ENCODE results near the gene ZP1. TPM values are rescaled to one million over a fixed set of nuclear protein-coding genes. Genes with fewer than 3 reads are reported as not detected.
A peak's percentile ranks its signal among the peaks of the same experiment; 100 is the strongest.

The ZP1 gene
- total and polyA plus RNA-seq, 10 of the 15 experiments (the other 5 are each of a cell fraction or from before 2014, with no cell fraction given) = not detected

DNA sequence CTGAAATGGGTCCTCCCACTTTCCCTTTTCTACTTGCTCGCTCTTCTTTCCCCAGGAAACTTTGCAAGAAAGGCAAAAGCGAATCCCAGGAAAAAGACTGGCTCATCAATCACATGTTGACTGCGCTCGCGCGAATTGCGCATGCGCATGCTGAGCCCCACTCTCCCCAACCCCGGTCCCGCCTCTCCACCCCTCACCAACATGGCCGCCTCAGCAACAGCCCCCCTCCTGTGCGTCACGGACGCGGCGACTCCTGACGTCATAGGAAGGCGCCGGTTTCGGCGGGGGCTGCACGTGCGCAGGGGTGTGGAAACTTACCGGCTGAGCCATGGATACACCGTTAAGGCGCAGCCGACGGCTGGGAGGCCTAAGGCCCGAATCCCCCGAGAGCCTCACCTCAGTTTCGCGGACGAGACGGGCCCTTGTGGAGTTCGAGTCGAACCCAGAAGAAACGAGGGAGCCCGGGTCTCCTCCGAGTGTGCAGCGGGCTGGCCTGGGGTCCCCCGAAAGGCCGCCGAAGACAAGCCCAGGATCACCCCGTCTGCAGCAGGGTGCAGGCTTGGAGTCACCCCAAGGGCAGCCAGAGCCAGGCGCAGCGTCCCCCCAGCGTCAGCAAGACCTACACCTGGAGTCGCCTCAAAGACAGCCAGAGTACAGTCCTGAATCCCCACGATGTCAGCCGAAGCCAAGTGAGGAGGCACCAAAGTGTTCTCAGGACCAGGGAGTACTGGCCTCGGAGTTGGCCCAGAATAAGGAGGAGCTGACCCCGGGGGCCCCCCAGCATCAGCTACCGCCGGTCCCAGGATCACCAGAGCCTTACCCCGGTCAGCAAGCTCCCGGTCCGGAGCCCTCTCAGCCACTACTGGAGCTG lies 25.3 kb upstream of the ZP1 start, which contains the start of gene CCDC86:
Gene CCDC86 (plus strand): TSS at position 317 of the 871 bp plus-strand sequence. CDS start 12 bp downstream, at position 329.
- Histone ChIP-seq H3K9ac (ENCODE audit: control insufficient read depth, insufficient read depth, low read length) (peak within 1 kb of the TSS; percentile 86), H3K4me3 (peak within 1 kb of the TSS; percentile 92), H3K4me1 (ENCODE audit: control insufficient read depth, insufficient read depth, low read length) (peaks cover 4% of the 10 kb centered on the region), H3K36me3 (ENCODE audit: control insufficient read depth in 2 of 2, insufficient read depth in 2 of 2, low read length in 1 of 2) (no peaks in the 10 kb centered on the region; a peak in 2 of 4 replicates), H3K79me2 (ENCODE audit: control insufficient read depth, insufficient read depth, low read length) (peaks cover 48% of the 10 kb centered on the region), H3K27me3 (replicated peaks in 1 of 2; ENCODE audit: control insufficient read depth in 2 of 2, insufficient read depth in 2 of 2, low read length in 1 of 2) (no peaks in the 10 kb centered on the region), H4K20me1 (ENCODE audit: control insufficient read depth, insufficient read depth) (no peaks in the 10 kb centered on the region), H2AFZ (ENCODE audit: control insufficient read depth, low read depth, low read length) (peak within 1 kb of the TSS; percentile 99), H3K4me2 (ENCODE audit: control insufficient read depth, insufficient read depth) (peak within 1 kb of the TSS; percentile 92), H3K9me3 (replicated peaks; ENCODE audit: control insufficient read depth, insufficient read depth, low read length) (no peaks in the 10 kb centered on the region), H3K27ac (ENCODE audit: control insufficient read depth, insufficient read depth) (peak within 1 kb of the TSS; percentile 72)
- SMC1A ChIA-PET (ENCODE audit: uncharacterized antibody, unreplicated experiment) = interaction anchor here (1.1 to 2.0 kb wide), 2 partner anchors 12 to 53 kb away, joined by 3 to 6 read pairs; no protein-coding TSS in a partner anchor
- intact Hi-C loops (cut with micrococcal nuclease; ENCODE audit: unreplicated experiment) (loop anchor here (10.0 kb wide), 1 partner anchor 113 kb away; the partner anchor contains the start of gene SLC15A3), in situ Hi-C loops (cut with MboI) (no loop called here)
- 1% methylated on average over 54 of the region's 57 CpGs for WGBS (ENCODE audit: insufficient coverage, insufficient replicate concordance, low lambda C conversion rate, missing lambda C conversion rate)
- ATAC-seq (peak; percentile 87), FAIRE-seq (peak; percentile 80), DNase-seq (ENCODE audit: low read depth, low spot score) (peak; percentile 78)
- BruUV-seq (replicated peaks) = TSS peak; percentile 73
- RAD21 ChIA-PET (ENCODE audit: unreplicated experiment) = interaction anchor here (0.6 to 1.5 kb wide), 2 partner anchors 73 to 82 kb away, joined by 3 to 4 read pairs; no protein-coding TSS in a partner anchor
- CTCF ChIA-PET = interaction anchor here (0.6 to 2.5 kb wide), 8 partner anchors 11 to 494 kb away, joined by 3 to 18 read pairs (median 4); no protein-coding TSS in a partner anchor
- POLR2A ChIA-PET = interaction anchor here (0.5 to 1.1 kb wide), 2 partner anchors 63 to 405 kb away, joined by 4 read pairs; no protein-coding TSS in a partner anchor
- TF ChIP-seq, protein P1, sequence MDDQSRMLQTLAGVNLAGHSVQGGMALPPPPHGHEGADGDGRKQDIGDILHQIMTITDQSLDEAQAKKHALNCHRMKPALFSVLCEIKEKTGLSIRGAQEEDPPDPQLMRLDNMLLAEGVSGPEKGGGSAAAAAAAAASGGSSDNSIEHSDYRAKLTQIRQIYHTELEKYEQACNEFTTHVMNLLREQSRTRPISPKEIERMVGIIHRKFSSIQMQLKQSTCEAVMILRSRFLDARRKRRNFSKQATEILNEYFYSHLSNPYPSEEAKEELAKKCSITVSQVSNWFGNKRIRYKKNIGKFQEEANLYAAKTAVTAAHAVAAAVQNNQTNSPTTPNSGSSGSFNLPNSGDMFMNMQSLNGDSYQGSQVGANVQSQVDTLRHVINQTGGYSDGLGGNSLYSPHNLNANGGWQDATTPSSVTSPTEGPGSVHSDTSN (IDR thresholded peaks at IDR 0.05; ENCODE audit: insufficient replicate concordance, low read depth, low read length) = peak; percentile 80
- TF ChIP-seq, protein P2, sequence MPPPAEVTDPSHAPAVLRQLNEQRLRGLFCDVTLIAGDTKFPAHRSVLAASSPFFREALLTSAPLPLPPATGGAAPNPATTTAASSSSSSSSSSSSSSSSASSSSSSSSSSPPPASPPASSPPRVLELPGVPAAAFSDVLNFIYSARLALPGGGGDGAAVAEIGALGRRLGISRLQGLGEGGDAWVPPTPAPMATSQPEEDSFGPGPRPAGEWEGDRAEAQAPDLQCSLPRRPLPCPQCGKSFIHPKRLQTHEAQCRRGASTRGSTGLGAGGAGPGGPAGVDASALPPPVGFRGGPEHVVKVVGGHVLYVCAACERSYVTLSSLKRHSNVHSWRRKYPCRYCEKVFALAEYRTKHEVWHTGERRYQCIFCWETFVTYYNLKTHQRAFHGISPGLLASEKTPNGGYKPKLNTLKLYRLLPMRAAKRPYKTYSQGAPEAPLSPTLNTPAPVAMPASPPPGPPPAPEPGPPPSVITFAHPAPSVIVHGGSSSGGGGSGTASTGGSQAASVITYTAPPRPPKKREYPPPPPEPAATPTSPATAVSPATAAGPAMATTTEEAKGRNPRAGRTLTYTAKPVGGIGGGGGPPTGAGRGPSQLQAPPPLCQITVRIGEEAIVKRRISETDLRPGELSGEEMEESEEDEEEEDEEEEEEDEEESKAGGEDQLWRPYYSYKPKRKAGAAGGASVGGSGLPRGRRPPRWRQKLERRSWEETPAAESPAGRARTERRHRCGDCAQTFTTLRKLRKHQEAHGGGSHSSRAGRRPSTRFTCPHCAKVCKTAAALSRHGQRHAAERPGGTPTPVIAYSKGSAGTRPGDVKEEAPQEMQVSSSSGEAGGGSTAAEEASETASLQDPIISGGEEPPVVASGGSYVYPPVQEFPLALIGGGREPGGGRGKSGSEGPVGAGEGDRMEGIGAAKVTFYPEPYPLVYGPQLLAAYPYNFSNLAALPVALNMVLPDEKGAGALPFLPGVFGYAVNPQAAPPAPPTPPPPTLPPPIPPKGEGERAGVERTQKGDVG (CRISPR knock-in tag; IDR thresholded peaks at IDR 0.05) = no peak
- TF ChIP-seq RFX5 (IDR thresholded peaks at IDR 0.05; ENCODE audit: low read depth, low read length) (0 out of 2 replicates have a peak, but pooled peaks have one; percentile 46), KAT2A (conservative IDR thresholded peaks at IDR 0.05; ENCODE audit: control insufficient read depth, low read depth, low read length) (no peak), POU2F2 (IDR thresholded peaks at IDR 0.05; ENCODE audit: borderline replicate concordance, low read depth, low read length) (peak; percentile 60; the same call in 1 of the 3 replicates), HDAC6 (IDR thresholded peaks at IDR 0.05; ENCODE audit: unreplicated experiment) (no peak), HDGF (IDR thresholded peaks at IDR 0.05) (0 out of 2 replicates have a peak, but pooled peaks have one; percentile 38), MXI1 (IDR thresholded peaks at IDR 0.05; ENCODE audit: low read depth, low read length) (peak; percentile 100), YBX1 (IDR thresholded peaks at IDR 0.05) (no peak), RUNX3 (IDR thresholded peaks at IDR 0.05; ENCODE audit: low read length) (peak; percentile 64), IRF4 (IDR thresholded peaks at IDR 0.05; ENCODE audit: low read depth, low read length) (peak; percentile 68; the same call in 1 of the 2 replicates), SUZ12 (IDR thresholded peaks at IDR 0.05; ENCODE audit: unreplicated experiment) (no peak)
- TF ChIP-seq, protein P3, sequence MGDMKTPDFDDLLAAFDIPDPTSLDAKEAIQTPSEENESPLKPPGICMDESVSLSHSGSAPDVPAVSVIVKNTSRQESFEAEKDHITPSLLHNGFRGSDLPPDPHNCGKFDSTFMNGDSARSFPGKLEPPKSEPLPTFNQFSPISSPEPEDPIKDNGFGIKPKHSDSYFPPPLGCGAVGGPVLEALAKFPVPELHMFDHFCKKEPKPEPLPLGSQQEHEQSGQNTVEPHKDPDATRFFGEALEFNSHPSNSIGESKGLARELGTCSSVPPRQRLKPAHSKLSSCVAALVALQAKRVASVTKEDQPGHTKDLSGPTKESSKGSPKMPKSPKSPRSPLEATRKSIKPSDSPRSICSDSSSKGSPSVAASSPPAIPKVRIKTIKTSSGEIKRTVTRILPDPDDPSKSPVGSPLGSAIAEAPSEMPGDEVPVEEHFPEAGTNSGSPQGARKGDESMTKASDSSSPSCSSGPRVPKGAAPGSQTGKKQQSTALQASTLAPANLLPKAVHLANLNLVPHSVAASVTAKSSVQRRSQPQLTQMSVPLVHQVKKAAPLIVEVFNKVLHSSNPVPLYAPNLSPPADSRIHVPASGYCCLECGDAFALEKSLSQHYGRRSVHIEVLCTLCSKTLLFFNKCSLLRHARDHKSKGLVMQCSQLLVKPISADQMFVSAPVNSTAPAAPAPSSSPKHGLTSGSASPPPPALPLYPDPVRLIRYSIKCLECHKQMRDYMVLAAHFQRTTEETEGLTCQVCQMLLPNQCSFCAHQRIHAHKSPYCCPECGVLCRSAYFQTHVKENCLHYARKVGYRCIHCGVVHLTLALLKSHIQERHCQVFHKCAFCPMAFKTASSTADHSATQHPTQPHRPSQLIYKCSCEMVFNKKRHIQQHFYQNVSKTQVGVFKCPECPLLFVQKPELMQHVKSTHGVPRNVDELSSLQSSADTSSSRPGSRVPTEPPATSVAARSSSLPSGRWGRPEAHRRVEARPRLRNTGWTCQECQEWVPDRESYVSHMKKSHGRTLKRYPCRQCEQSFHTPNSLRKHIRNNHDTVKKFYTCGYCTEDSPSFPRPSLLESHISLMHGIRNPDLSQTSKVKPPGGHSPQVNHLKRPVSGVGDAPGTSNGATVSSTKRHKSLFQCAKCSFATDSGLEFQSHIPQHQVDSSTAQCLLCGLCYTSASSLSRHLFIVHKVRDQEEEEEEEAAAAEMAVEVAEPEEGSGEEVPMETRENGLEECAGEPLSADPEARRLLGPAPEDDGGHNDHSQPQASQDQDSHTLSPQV (IDR thresholded peaks at IDR 0.05) = peak; percentile 78; the same call in 1 of the 2 replicates
